Common myeloid progenitor, CD34-positive (primary cell): ENCODE measurements around the gene MEGF6.
A peak's percentile ranks its signal among the peaks of the same experiment; 100 is the strongest.

Experiments used
- CTCF ChIA-PET: fragments of 350-600 bp; sonication (Branson Sonifier 250); formaldehyde crosslinking; loops from one replicate; lab custom pipeline; 2021; ENCODE audit warnings: antibody characterized with exemption; lab: Charles Lee
- POLR2A ChIA-PET: fragments of 350-600 bp; sonication (Branson Sonifier 250); formaldehyde crosslinking; loops from one replicate; lab custom pipeline; 2021; ENCODE audit warnings: antibody characterized with exemption; lab: Charles Lee
- DNase-seq, 3 donors: peaks; one replicate each; pipeline versions ENCODE4 v3.0.0 to v3.0.0-alpha.2; 2013
- H3K27ac ChIP-seq, 2 experiments: 1 replicate in 1 of 2; 2 replicates in 1 of 2; pipeline ENCODE4 v1.7.0; 2013; ENCODE audit warnings: inconsistent platforms in 2 of 2, low read length in 2 of 2, mild to moderate bottlenecking in 2 of 2, low read depth in 1 of 2, moderate library complexity in 1 of 2; ENCODE audit not compliant: severe bottlenecking in 2 of 2, insufficient read depth in 1 of 2, poor library complexity in 1 of 2
- H3K27me3 ChIP-seq, 5 experiments: replicated peaks in 2 of 5; 1 replicate in 3 of 5; 2 replicates in 2 of 5; pipeline versions ENCODE4 v1.6.1 to v1.7.0; 2013; ENCODE audit warnings: low read length in 4 of 5, mild to moderate bottlenecking in 2 of 5, moderate library complexity in 2 of 5, inconsistent platforms in 1 of 5; ENCODE audit not compliant: insufficient read depth in 5 of 5, control insufficient read depth in 4 of 5
- H3K36me3 ChIP-seq, 4 experiments: 1 replicate in 2 of 4; 2 replicates in 2 of 4; pipeline versions ENCODE4 v1.6.1 to v1.7.0; 2013; ENCODE audit warnings: low read length in 3 of 4, control low read depth in 1 of 4, mild to moderate bottlenecking in 1 of 4; ENCODE audit not compliant: control insufficient read depth in 4 of 4, insufficient read depth in 4 of 4
- H3K4me1 ChIP-seq, 4 experiments: 1 replicate in 3 of 4; 2 replicates in 1 of 4; pipeline versions ENCODE4 v1.6.1 to v1.7.1; 2013; ENCODE audit warnings: low read length in 3 of 4, mild to moderate bottlenecking in 3 of 4, control low read depth in 1 of 4, inconsistent platforms in 1 of 4, moderate library complexity in 1 of 4; ENCODE audit not compliant: control insufficient read depth in 4 of 4, insufficient read depth in 4 of 4; ENCODE audit errors: control extremely low read depth in 1 of 4
- H3K4me3 ChIP-seq, 7 experiments: 1 replicate in 4 of 7; 2 replicates in 3 of 7; pipeline versions ENCODE4 v1.5.1 to v1.7.0; 2013; ENCODE audit warnings: mild to moderate bottlenecking in 7 of 7, low read length in 6 of 7, moderate library complexity in 6 of 7, inconsistent platforms in 2 of 7, low read depth in 2 of 7, control low read depth in 1 of 7; ENCODE audit not compliant: insufficient read depth in 4 of 7, control insufficient read depth in 1 of 7; ENCODE audit errors: extremely low read depth in 1 of 7
- H3K9me3 ChIP-seq, 5 experiments: 1 replicate in 4 of 5; 2 replicates in 1 of 5; pipeline versions ENCODE4 v1.6.1 to v1.7.1; 2013; ENCODE audit warnings: low read length in 4 of 5, mild to moderate bottlenecking in 2 of 5, inconsistent platforms in 1 of 5, low read depth in 1 of 5, moderate library complexity in 1 of 5; ENCODE audit not compliant: control insufficient read depth in 4 of 5, insufficient read depth in 2 of 5; ENCODE audit errors: control extremely low read depth in 1 of 5
- WGBS: methylation state at CpG from one replicate; pipeline ENCODE4 v1.1.5; 2013; ENCODE audit not compliant: insufficient coverage; 5-methylcytosine and 5-hydroxymethylcytosine counted together

Gene MEGF6

GRCh38 chr1:3533067-3534048, 78.0 kb downstream of the MEGF6 start:
- peaks cover 0 to 41% (median 30%) of the 10 kb centered on the region in 4 experiments for H3K4me1 ChIP-seq
- no peak overlapping the region for H3K27ac ChIP-seq
- CTCF ChIA-PET = interaction anchor here (2.0 to 7.7 kb wide), 2 partner anchors 16 to 88 kb away, joined by 4 to 45 read pairs; no protein-coding TSS in a partner anchor
- H3K4me3 ChIP-seq = no peak overlapping the region
- WGBS = 95% methylated on average over 26 of the region's 30 CpGs
- no peaks in the 10 kb centered on the region for H3K27me3 ChIP-seq
- no peak for DNase-seq
- peaks cover 0 to under 1% (median 0%) of the 10 kb centered on the region in 4 experiments for H3K36me3 ChIP-seq
- no peaks in the 10 kb centered on the region for H3K9me3 ChIP-seq
- POLR2A ChIA-PET = no interaction called here

GRCh38 chr1:3531928-3532327, 79.4 kb downstream of the MEGF6 start:
- H3K27me3 ChIP-seq = no peaks in the 10 kb centered on the region
- no peak for DNase-seq
- POLR2A ChIA-PET = interaction anchor here (1.1 kb wide), 2 partner anchors 8 to 16 kb away, joined by 3 to 6 read pairs; no protein-coding TSS in a partner anchor
- H3K4me3 ChIP-seq = no peak overlapping the region
- no peaks in the 10 kb centered on the region for H3K9me3 ChIP-seq
- peaks cover 0 to 27% (median 21%) of the 10 kb centered on the region in 4 experiments for H3K4me1 ChIP-seq
- peaks cover 0 to 4% (median 1%) of the 10 kb centered on the region in 4 experiments for H3K36me3 ChIP-seq
- H3K27ac ChIP-seq = no peak overlapping the region
- CTCF ChIA-PET = interaction anchor here (7.7 kb wide), 1 partner anchor 15 kb away, joined by 45 read pairs; no protein-coding TSS in a partner anchor
- 88% methylated on average over 8 of the region's 10 CpGs for WGBS

- under 1% methylated on average over 77 of the region's 96 CpGs for WGBS
- ChIA-PET POLR2A (interaction anchor here (1.1 kb wide), 3 partner anchors 8 to 15 kb away, joined by 3 to 6 read pairs (median 4); no protein-coding TSS in a partner anchor), CTCF (interaction anchor here (5.2 to 7.7 kb wide), 2 partner anchors 9 to 14 kb away, joined by 25 to 45 read pairs; no protein-coding TSS in a partner anchor)
- Histone ChIP-seq H3K27me3 (no peaks in the 10 kb centered on the region), H3K4me1 (peaks cover 0 to 20% (median 18%) of the 10 kb centered on the region in 4 experiments), H3K4me3 (peak overlapping the region; percentile 63 to 88 (median 76)), H3K27ac (no peak overlapping the region), H3K36me3 (peaks cover 0 to 4% (median 1%) of the 10 kb centered on the region in 4 experiments), H3K9me3 (no peaks in the 10 kb centered on the region)
- DNase-seq = peak; percentile 52 to 82 (median 74)
Measured at GRCh38 chr1:3530926-3531818, 80.1 kb downstream of the MEGF6 start.

GRCh38 chr1:3530086-3530925, 81.0 kb downstream of the MEGF6 start:
- ChIA-PET CTCF (interaction anchor here (0.7 to 7.7 kb wide), 4 partner anchors 10 to 86 kb away, joined by 3 to 45 read pairs (median 14); no protein-coding TSS in a partner anchor), POLR2A (interaction anchor here (1.1 to 1.9 kb wide), 2 partner anchors 9 to 13 kb away, joined by 4 to 9 read pairs; no protein-coding TSS in a partner anchor)
- Histone ChIP-seq H3K4me3 (peak overlapping the region; percentile 63 to 88 (median 76)), H3K9me3 (no peaks in the 10 kb centered on the region), H3K36me3 (peaks cover 0 to 4% (median 1%) of the 10 kb centered on the region in 4 experiments), H3K27ac (no peak overlapping the region), H3K4me1 (peaks cover 0 to 25% (median 18%) of the 10 kb centered on the region in 4 experiments), H3K27me3 (no peaks in the 10 kb centered on the region)
- peak in 2 of 3 donors; percentile 42 to 50 for DNase-seq
- 37% methylated on average over 25 of the region's 32 CpGs for WGBS

DNA sequence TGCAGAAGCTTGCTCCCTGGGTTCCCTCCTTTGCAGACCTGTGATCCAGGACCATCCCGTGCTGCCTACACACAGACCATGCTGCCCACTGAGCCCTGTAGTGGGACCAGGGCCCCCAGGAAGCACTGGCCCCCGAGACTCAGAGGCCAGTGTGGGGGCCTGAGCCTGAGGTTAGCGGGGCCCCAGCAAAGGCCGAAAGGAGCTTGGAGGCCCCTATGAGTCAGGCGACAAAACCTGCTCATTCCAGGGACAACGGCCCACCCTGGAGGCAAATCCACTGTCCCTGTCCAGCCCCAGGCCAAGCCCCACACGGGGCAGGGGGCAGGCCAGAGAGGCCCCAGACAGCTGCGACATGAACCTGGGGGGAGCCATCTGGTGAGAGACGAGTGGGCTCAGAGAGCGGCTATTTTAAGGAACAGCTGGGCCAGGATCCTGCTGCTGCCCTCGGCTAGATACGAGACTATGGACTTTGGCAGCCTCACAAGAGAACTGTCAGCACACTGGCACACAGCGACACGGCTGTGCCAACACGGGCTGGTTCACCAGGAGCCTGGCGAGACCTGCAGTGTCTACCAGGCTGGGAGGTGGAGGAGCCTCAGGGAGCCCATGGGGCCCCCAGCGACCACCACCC, 82.1 kb downstream of the MEGF6 start:
- H3K27ac ChIP-seq = no peak overlapping the region
- no peaks in the 10 kb centered on the region for H3K27me3 ChIP-seq
- peaks cover 0 to 4% (median 1%) of the 10 kb centered on the region in 4 experiments for H3K36me3 ChIP-seq
- DNase-seq = no peak
- WGBS = 92% methylated on average over 15 of the region's 17 CpGs
- no peaks in the 10 kb centered on the region for H3K9me3 ChIP-seq
- peaks cover 0 to 25% (median 18%) of the 10 kb centered on the region in 4 experiments for H3K4me1 ChIP-seq
- CTCF ChIA-PET = interaction anchor here (0.7 to 7.7 kb wide), 4 partner anchors 11 to 70 kb away, joined by 3 to 45 read pairs (median 14); no protein-coding TSS in a partner anchor
- POLR2A ChIA-PET = interaction anchor here (1.9 kb wide), 1 partner anchor 12 kb away, joined by 9 read pairs; no protein-coding TSS in a partner anchor
- peak overlapping the region in 1 of 7 experiments; percentile 10 for H3K4me3 ChIP-seq
